Left ventricle myocardium inferior (tissue), 1 donor: ENCODE data around the gene BTBD1. TPM values are rescaled to one million over a fixed set of nuclear protein-coding genes. Genes with fewer than 3 reads are reported as not detected.
"Not testable (repeated sequence)": the region's sequence is repeated elsewhere in the genome, so short reads cannot be mapped to it uniquely, and the experiment has no call there.

Experiments used
- DNase-seq: peaks from one replicate; pipeline ENCODE4 v3.0.0-alpha.2; 2020
- H3K27ac ChIP-seq: fragments of 200-600 bp; replicated peaks from 2 replicates; pipeline ENCODE4 v1.8.0; 2021
- H3K27me3 ChIP-seq: fragments of 200-600 bp; 2 replicates; pipeline ENCODE4 v1.8.0; 2021; ENCODE audit warnings: low read depth
- H3K36me3 ChIP-seq: fragments of 200-600 bp; 2 replicates; pipeline ENCODE4 v1.8.0; 2021
- H3K4me1 ChIP-seq: fragments of 200-600 bp; 2 replicates; pipeline ENCODE4 v1.8.0; 2021
- H3K4me3 ChIP-seq: fragments of 200-600 bp; 2 replicates; pipeline ENCODE4 v1.8.0; 2021; ENCODE audit warnings: mild to moderate bottlenecking, moderate library complexity
- H3K9me3 ChIP-seq: fragments of 200-600 bp; replicated peaks from 2 replicates; pipeline ENCODE4 v1.8.0; 2021
- intact Hi-C: fragments of 100-400 bp; cut with micrococcal nuclease; formaldehyde crosslinking; loops from one replicate; pipeline ENCODE4 v1.11.0; 2022
- total RNA-seq: library from RNA; stranded (reverse); fragmentation: NEBNext Ultra II Directional; extraction: Animal tissue kit (Norgen Biotek cat#: 25700); gene quantifications from one replicate; pipeline ENCODE4 v1.2.1, GENCODE V29; 2021
- TF ChIP-seq, protein P1 (sequence below): fragments of 200-600 bp; IDR thresholded peaks from 2 replicates; pipeline ENCODE4 v1.8.0; 2021; ENCODE audit warnings: antibody characterized with exemption, mild to moderate bottlenecking, borderline replicate concordance
- donor health status: DM: no; HTN: yes; CAD: no; lungs with severe emphysema.

The BTBD1 gene
- total RNA-seq, 1 donor from 2014 or later, result 169 TPM

DNA sequence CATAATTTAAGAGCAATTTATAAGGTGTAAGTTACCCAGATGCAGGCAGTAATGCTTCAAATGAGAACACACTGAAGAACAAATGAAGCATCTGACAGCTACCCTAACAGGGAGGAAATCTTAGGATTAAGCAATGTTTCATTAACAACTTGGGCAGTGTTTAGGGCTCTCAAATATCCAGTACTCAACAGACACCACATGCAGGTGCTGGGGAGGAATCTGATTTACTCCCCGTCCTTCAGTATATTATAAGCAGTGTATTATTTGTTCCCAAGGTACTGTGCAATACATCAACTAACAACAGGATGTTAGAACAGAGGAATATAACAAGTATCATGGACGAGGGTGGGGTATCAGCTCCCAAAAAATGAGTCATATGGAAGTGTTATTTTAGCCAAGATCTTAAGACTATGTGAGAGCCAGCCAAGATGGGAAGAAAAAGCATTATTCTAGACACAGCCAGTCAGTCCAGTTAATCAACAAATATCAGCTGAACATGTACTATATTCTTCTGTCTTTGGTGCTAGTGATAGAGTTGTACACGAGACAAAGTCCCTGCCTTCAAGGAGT lies 20.4 kb downstream of the BTBD1 start:
- H3K27me3 ChIP-seq, result no peaks in the 10 kb centered on the region
- intact Hi-C loops, result no loop called here
- DNase-seq, result no peak
- TF ChIP-seq, protein P1, sequence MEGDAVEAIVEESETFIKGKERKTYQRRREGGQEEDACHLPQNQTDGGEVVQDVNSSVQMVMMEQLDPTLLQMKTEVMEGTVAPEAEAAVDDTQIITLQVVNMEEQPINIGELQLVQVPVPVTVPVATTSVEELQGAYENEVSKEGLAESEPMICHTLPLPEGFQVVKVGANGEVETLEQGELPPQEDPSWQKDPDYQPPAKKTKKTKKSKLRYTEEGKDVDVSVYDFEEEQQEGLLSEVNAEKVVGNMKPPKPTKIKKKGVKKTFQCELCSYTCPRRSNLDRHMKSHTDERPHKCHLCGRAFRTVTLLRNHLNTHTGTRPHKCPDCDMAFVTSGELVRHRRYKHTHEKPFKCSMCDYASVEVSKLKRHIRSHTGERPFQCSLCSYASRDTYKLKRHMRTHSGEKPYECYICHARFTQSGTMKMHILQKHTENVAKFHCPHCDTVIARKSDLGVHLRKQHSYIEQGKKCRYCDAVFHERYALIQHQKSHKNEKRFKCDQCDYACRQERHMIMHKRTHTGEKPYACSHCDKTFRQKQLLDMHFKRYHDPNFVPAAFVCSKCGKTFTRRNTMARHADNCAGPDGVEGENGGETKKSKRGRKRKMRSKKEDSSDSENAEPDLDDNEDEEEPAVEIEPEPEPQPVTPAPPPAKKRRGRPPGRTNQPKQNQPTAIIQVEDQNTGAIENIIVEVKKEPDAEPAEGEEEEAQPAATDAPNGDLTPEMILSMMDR, result no peak
- no peak overlapping the region for H3K4me3 ChIP-seq
- H3K36me3 ChIP-seq, result peaks cover 54% of the 10 kb centered on the region
- H3K27ac ChIP-seq, result no peak overlapping the region
- H3K4me1 ChIP-seq, result peaks cover 22% of the 10 kb centered on the region
- H3K9me3 ChIP-seq, result no peaks in the 10 kb centered on the region

DNA sequence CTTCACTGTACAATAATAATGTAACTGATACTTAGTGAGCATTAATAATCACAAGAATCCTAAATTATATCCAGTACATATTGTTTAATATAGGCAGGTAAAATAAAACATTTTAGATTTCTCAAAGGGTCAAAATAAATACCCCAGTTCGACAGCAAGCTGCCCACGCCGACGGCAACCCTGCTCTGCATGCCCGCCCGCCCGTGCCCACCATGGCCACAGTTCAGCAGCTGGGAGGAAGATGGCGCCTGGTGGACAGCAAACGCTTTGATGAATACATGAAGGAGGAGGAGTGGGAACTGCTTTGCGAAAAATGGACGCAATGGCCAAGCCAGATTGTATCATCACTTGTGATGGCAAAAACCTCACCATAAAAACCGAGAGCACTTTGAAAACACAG lies 22.9 kb downstream of the BTBD1 start:
- Histone ChIP-seq H3K4me1 (peaks cover 25% of the 10 kb centered on the region), H3K4me3 (no peak overlapping the region), H3K27me3 (no peaks in the 10 kb centered on the region), H3K27ac (no peak overlapping the region), H3K36me3 (peaks cover 66% of the 10 kb centered on the region), H3K9me3 (no peaks in the 10 kb centered on the region)
- TF ChIP-seq, protein P1, result no peak
- no peak for DNase-seq
- intact Hi-C loops, result no loop called here

DNA sequence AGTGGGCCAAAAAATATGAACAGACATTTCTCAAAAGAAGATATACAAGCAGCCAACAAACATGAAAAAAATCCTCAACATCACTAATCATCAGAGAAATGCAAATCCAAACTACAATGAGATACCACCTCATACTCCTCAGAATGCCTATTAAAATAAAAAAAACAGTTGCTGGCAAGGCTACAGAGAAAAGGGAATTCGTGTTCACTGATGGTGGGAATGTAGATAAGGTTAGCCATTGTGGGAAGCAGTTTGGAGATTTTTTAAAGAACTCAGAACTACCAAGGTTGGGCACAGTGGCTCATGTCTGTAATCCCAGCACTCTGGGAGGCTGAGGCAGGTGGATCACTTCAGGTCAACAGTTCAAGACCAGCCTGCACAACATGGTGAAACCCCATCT lies 27.8 kb downstream of the BTBD1 start:
- no peaks in the 10 kb centered on the region for H3K27me3 ChIP-seq
- peaks cover 8% of the 10 kb centered on the region for H3K4me1 ChIP-seq
- TF ChIP-seq, protein P1, result no peak
- intact Hi-C loops, result no loop called here
- no peak overlapping the region for H3K4me3 ChIP-seq
- no peak for DNase-seq
- H3K27ac ChIP-seq, result no peak overlapping the region
- H3K9me3 ChIP-seq, result peaks cover 5% of the 10 kb centered on the region
- peaks cover 62% of the 10 kb centered on the region for H3K36me3 ChIP-seq

DNA sequence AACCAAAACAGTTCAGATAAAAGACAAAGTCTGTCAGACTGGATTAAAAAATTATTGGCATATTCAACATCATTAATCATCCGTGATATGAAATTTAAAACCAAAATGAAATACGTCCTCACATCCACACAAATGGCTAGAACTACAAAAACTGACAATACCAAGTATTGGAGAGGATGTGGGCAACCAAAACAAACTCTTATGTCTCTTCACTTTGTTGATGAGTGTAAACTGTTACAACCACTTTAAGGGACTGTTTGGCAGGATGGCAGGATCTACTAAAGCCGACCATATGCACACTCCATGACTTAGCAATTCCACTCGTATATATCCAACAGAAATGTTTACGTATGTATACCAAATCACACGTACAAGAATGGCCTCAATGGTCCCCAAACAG lies 30.8 kb downstream of the BTBD1 start:
- Histone ChIP-seq H3K4me1 (peaks cover 8% of the 10 kb centered on the region), H3K27me3 (no peaks in the 10 kb centered on the region), H3K27ac (no peak overlapping the region), H3K36me3 (peaks cover 53% of the 10 kb centered on the region), H3K9me3 (peaks cover 5% of the 10 kb centered on the region), H3K4me3 (no peak overlapping the region)
- TF ChIP-seq, protein P1, result no peak
- intact Hi-C loops, result no loop called here
- no peak for DNase-seq

DNA sequence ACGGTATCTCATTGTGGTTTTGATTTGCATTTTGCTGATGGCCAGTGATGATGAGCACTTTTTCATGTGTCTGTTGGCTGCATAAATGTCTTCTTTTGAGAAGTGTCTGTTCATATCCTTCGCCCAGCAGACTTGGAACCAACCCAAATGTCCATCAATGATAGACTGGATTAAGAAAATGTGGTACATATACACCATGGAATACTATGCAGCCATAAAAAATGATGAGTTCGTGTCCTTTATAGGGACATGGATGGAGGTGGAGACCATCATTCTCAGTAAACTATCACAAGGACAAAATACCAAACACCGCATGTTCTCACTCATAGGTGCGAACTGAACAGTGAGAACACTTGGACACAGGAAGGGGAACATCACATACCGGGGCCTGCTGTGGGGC lies 35.8 kb downstream of the BTBD1 start:
- H3K9me3 ChIP-seq, H3K4me3 ChIP-seq, DNase-seq, intact Hi-C loops, H3K27me3 ChIP-seq, H3K27ac ChIP-seq, H3K4me1 ChIP-seq: not testable (repeated sequence)
- peaks cover 62% of the 10 kb centered on the region for H3K36me3 ChIP-seq

DNA sequence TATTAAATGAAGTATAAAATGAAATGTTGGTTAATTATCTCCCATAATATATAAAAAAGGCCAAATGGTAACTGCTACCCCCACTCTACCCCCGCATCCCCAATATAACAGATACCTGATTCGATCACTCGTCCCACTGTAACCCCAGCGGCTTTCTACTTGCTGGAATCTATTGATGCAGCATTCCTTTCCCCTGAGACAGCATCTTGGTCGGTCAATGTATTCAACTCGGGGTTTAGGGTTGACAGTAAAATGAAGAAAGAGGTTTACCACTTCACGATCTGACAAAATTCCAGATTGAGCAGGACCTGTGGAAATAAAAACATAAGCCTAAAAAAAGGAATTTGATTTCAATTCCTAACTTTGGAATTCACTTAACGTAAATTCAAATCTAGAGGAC lies 37.0 kb downstream of the BTBD1 start:
- intact Hi-C loops, result no loop called here
- no peaks in the 10 kb centered on the region for H3K27me3 ChIP-seq
- TF ChIP-seq, protein P1, result no peak
- no peaks in the 10 kb centered on the region for H3K9me3 ChIP-seq
- no peak overlapping the region for H3K4me3 ChIP-seq
- H3K36me3 ChIP-seq, result peaks cover 63% of the 10 kb centered on the region
- DNase-seq, result no peak
- no peak overlapping the region for H3K27ac ChIP-seq
- no peaks in the 10 kb centered on the region for H3K4me1 ChIP-seq
